Neuron (in vitro differentiated cells): ENCODE data around the gene TFB1M.

ENCODE experiments used
- H2AFZ ChIP-seq: one replicate; pipeline ENCODE4 v1.6.1; 2013; ENCODE audit warnings: low read depth, mild to moderate bottlenecking, inconsistent platforms, low read length, moderate library complexity
- H3K27me3 ChIP-seq: one replicate; pipeline ENCODE4 v1.6.1; 2013; ENCODE audit warnings: low read length; ENCODE audit not compliant: insufficient read depth
- H3K36me3 ChIP-seq: one replicate; pipeline ENCODE4 v1.6.1; 2013; ENCODE audit warnings: low read length; ENCODE audit not compliant: insufficient read depth
- H3K4me1 ChIP-seq: one replicate; pipeline ENCODE4 v1.6.1; 2013; ENCODE audit warnings: low read length; ENCODE audit not compliant: insufficient read depth
- H3K4me3 ChIP-seq: 2 replicates; pipeline ENCODE4 v1.5.1; 2013; ENCODE audit warnings: mild to moderate bottlenecking, low read length, moderate library complexity
- H3K9me3 ChIP-seq: one replicate; pipeline ENCODE4 v1.6.1; 2013; ENCODE audit warnings: low read length

The TFB1M gene

DNA sequence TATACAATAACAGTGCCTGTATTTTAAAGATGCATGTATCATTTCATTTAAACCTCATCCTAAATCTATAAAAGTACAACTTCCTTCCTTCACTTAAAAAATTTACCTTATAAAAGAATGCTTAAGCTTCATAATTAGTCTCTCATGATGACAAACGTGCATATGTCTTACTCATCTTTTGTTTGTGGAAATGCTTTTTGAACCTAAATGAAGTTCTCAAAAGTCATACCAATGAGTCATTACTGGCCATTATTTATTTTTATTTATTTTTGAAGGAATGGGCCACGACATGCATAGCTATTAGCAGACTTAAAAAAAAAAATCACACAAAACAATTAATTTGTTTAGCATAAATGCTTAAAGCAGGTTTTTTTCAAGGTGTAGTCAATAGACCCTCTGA, 3.7 kb downstream of the TFB1M start:
- no peak overlapping the region for H3K4me3 ChIP-seq
- H3K36me3 ChIP-seq = peaks cover 40% of the 10 kb centered on the region
- no peaks in the 10 kb centered on the region for H3K4me1 ChIP-seq
- H3K9me3 ChIP-seq = no peaks in the 10 kb centered on the region
- H3K27me3 ChIP-seq = no peaks in the 10 kb centered on the region
- no peak overlapping the region for H2AFZ ChIP-seq

DNA sequence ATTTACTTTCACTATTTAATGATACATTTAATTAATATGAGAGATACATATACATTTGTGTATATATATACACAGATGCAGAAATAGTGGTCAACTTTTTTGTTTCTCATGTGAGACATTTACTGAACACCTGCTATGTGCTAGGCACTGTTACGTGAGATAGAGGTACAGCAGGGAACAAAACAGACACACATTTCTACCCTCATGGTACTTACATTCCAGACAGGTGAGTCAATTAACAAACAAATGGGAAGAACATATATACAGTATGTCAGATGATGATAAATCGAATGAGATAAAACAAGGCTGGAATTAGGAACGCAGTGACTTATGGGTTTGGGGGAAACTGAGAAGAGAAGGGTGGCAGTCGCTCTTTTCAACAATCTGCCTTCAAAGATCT, 5.1 kb downstream of the TFB1M start:
- H3K27me3 ChIP-seq = no peaks in the 10 kb centered on the region
- H3K4me3 ChIP-seq = no peak overlapping the region
- peaks cover 46% of the 10 kb centered on the region for H3K36me3 ChIP-seq
- H3K9me3 ChIP-seq = no peaks in the 10 kb centered on the region
- no peaks in the 10 kb centered on the region for H3K4me1 ChIP-seq
- no peak overlapping the region for H2AFZ ChIP-seq

DNA sequence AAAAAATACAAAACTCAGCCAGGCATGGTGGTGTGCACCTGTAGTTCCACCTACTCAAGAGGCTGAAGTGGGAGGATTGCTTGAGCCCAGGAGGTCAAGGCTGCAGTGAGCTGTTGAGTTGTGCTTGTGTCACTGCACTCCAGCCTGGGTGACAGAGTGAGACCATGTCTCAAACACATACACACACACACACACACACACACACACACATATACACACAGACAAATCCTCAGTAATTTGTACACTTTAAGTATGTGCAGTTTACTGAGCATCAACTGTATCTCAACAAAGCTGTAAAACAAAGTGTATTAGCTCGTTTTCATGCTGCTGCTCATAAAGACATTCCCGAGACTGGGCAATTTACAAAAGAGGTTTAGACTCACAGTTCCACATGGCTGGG, 7.3 kb downstream of the TFB1M start:
- no peak overlapping the region for H2AFZ ChIP-seq
- no peak overlapping the region for H3K4me3 ChIP-seq
- H3K36me3 ChIP-seq = peaks cover 46% of the 10 kb centered on the region
- H3K9me3 ChIP-seq = no peaks in the 10 kb centered on the region
- no peaks in the 10 kb centered on the region for H3K27me3 ChIP-seq
- H3K4me1 ChIP-seq = no peaks in the 10 kb centered on the region

DNA sequence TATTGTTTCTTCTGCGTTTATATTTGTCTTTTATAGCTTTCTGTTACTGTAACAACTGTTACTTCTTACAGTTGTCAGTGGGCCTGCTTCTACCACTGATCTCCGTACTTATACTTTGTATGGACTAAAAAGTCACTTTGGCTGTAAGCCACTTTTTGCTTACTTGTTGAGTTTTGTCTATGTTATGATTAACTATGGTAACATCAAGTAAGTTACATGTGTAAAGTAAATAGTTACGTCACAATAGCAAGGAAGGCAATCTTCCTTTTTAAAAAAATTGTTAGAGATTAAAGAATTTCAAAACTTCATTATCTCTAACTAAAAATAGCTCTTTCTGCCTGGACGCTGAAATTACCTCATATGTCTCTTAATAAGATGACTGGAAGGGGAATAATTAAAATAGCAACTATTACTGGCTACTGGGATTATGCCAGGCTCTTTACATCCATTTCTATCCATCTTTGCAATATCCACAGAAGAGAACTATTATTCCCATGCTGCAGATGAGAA, 10.9 kb downstream of the TFB1M start:
- Histone ChIP-seq H3K36me3 (peaks cover 40% of the 10 kb centered on the region), H2AFZ (no peak overlapping the region), H3K27me3 (no peaks in the 10 kb centered on the region), H3K4me3 (no peak overlapping the region), H3K9me3 (no peaks in the 10 kb centered on the region), H3K4me1 (no peaks in the 10 kb centered on the region)

DNA sequence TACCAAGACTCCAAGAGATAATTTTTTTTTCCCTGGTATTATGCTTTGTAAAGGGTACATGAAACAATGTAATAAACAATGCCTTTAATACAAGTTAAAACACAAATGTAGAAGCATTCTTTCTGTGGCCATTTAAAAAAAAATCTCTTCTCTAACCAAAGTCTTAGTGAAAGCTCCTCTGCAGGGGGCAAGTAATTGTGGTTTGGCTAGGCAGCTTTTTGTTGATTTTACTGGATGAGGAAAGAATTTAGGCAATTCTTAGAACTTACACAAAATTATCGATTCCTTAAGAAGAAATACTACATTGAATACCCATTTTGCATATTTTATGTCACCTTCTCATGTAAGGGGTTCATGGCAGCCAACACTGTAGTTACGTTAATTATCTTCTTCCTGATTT, 12.4 kb downstream of the TFB1M start:
- no peak overlapping the region for H3K4me3 ChIP-seq
- H3K27me3 ChIP-seq = no peaks in the 10 kb centered on the region
- H3K9me3 ChIP-seq = no peaks in the 10 kb centered on the region
- peaks cover 39% of the 10 kb centered on the region for H3K36me3 ChIP-seq
- H3K4me1 ChIP-seq = no peaks in the 10 kb centered on the region
- H2AFZ ChIP-seq = no peak overlapping the region

DNA sequence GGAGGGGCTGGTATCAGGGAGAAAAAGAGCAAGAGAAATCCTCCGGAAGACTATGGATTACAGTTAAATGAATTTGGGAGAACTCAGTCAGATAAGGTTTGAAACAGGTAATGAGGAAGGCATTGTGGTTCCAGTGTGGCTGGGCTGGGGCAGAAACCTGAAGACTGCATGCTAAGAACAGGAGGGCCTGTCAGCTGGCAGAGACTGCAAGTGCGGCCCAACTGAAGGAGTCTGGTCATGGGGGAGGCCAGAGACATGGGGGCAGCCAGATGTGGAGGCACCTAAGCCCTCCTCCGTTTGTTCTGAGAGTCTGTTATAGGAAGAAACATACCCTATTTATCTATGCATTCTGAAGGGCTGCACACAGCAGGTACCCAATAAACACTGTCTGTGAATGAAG, 16.6 kb downstream of the TFB1M start:
- Histone ChIP-seq H3K36me3 (peaks cover 43% of the 10 kb centered on the region), H2AFZ (no peak overlapping the region), H3K4me3 (no peak overlapping the region), H3K9me3 (no peaks in the 10 kb centered on the region), H3K27me3 (no peaks in the 10 kb centered on the region), H3K4me1 (no peaks in the 10 kb centered on the region)

DNA sequence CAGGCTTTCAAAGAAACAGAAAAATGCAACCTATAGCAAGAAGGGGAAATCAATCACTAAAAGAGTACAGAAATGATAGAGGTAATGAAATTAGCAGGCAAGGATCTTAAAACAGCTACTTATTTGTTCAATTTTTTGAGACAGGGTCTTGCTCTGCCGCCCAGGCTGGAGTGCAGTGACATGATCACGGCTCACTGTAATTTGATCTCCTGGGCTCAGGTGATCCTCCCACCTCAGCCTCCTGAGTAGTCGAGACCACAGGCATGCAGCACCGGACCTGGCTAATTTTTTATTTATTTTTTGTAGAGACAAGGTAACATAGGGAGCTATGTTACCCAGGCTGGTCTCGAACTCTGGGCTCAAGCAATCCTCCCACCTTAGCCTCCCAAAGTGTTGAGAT, 21.6 kb downstream of the TFB1M start:
- Histone ChIP-seq H3K4me3 (no peak overlapping the region), H2AFZ (no peak overlapping the region), H3K27me3 (no peaks in the 10 kb centered on the region), H3K9me3 (no peaks in the 10 kb centered on the region), H3K36me3 (peaks cover 44% of the 10 kb centered on the region), H3K4me1 (no peaks in the 10 kb centered on the region)

DNA sequence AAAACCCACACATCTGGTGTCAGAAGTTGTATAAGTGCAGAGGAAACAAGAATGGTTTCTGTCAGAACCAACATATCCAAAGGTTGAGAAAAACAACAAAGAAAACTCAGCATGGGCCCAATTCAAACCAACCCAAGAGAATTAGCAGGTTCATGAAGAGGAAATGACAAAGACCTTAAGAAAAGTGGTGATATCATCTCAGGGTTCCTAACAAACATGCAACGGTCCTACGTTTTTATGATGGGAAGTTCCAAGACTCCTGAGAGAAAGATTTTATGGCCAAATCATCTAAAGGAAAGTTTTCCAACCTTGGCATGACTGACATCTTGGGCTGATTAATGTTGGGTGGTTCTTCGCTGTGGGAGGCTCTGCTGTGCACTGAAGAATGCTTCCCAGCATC, 23.0 kb downstream of the TFB1M start:
- H3K27me3 ChIP-seq = no peaks in the 10 kb centered on the region
- no peaks in the 10 kb centered on the region for H3K4me1 ChIP-seq
- no peak overlapping the region for H3K4me3 ChIP-seq
- no peaks in the 10 kb centered on the region for H3K9me3 ChIP-seq
- no peak overlapping the region for H2AFZ ChIP-seq
- H3K36me3 ChIP-seq = peaks cover 36% of the 10 kb centered on the region

DNA sequence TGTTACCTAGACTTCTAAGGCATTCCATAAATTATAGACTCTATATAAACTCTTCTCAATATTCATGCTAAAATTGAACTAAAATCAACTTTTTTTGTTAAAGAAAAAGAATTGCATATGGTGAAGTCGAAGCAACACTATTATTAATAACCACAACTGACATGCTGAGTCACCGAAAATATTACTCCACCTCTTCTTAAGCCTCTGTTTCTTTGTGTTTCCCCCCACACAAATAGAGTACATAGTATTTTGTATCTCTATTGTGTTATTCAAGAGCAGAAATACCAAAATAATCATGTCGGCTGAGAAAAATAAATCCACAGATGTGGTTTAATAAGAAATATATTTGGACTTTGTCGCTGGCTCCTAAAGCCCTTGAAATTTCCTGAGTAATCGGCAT, 23.8 kb downstream of the TFB1M start:
- H3K27me3 ChIP-seq = no peaks in the 10 kb centered on the region
- no peak overlapping the region for H2AFZ ChIP-seq
- peaks cover 31% of the 10 kb centered on the region for H3K36me3 ChIP-seq
- no peaks in the 10 kb centered on the region for H3K4me1 ChIP-seq
- no peaks in the 10 kb centered on the region for H3K9me3 ChIP-seq
- H3K4me3 ChIP-seq = no peak overlapping the region

DNA sequence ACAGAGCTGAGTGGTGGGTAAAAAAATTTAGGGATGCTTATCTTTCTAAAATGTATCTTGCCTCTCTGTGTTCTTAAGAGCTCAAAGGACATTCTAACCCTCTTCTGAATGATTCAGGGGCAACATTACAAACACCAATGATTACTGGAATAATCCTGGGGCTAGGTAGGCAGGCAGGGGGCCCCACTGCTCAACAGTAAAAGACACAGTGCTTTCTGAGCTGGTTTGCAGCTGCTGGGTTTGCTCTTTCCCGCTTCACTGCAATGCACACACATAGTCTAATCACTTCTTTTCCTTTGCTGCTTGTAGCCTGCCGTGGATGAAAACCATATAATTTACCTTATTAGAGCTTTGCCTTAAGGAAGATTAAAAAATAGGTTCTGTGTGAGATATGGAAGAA, 26.5 kb downstream of the TFB1M start:
- Histone ChIP-seq H3K27me3 (no peaks in the 10 kb centered on the region), H3K36me3 (peaks cover 41% of the 10 kb centered on the region), H2AFZ (no peak overlapping the region), H3K4me3 (no peak overlapping the region), H3K9me3 (no peaks in the 10 kb centered on the region), H3K4me1 (no peaks in the 10 kb centered on the region)

DNA sequence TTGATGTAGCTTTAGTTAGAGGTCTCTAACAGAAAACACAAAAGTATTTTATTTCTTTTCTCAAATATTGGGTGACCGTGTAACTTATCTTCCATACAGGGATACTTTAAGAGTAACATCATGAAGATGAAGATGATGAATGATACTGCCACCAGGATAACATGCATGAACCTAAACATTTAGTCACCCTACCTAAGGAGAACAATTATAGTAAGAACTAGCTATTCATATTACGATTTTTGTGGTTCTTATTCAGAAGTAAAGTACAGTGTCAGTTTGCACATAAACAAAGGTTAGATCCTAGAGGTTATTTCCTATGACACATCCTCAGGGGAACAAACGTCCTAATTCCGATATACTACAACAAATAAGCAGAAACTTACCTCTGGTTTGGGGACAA, 29.5 kb downstream of the TFB1M start:
- Histone ChIP-seq H3K27me3 (no peaks in the 10 kb centered on the region), H3K4me1 (no peaks in the 10 kb centered on the region), H2AFZ (no peak overlapping the region), H3K4me3 (no peak overlapping the region), H3K36me3 (peaks cover 39% of the 10 kb centered on the region), H3K9me3 (no peaks in the 10 kb centered on the region)

DNA sequence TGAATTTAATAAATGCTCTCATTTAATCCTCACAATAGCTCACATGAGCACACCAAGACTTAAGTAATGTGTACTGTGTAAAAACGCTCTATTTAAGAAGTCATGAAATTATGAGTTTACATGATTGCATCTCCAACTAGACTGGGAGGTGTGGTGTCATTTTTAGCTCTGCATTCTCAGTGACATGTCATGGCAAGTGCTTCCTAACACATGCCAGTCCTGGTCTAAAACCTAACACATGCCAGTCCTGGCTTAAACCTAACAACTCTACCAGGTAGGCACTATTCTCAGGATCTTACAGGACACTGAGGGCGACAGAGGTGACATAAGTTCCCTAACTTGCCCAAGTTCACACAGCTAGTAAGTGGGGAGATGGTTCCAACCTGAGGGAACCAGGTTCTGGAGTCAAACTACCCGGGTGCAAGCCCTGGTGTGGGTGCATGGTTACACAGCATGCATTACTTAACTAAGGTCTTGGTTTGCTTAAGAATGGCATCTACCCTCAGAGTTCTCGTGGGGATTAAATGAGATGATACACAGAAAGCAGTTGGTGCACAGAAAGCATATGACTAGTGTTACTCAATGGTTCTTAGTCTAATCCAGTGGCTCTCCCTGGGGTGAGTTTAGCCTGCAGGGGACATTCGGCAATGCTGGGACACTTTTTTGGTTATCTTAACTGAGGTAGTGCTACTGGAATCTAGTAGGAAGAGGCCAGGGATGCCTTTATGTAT, 35.8 kb downstream of the TFB1M start:
- no peak overlapping the region for H3K4me3 ChIP-seq
- H2AFZ ChIP-seq = no peak overlapping the region
- H3K4me1 ChIP-seq = peaks cover 2% of the 10 kb centered on the region
- peaks cover 34% of the 10 kb centered on the region for H3K36me3 ChIP-seq
- no peaks in the 10 kb centered on the region for H3K27me3 ChIP-seq
- H3K9me3 ChIP-seq = no peaks in the 10 kb centered on the region

DNA sequence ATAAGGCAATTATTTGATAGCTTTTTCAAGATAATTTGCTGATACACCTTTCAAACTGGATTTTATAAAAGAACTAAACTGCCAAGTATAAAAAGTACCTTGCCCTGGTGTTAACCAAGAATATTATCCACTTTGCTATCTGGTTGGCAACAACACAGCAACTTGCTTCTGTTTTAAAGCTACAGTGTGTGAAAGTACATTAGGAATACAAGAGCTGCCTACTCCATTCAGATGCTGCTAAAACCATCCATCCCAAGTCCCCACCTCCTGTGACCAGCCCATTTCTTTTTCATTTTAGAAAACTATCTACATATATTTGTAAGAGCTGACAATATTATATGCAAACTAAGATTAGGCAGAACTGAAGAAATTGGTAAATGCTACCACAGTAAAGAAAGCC, 37.6 kb downstream of the TFB1M start:
- H3K4me3 ChIP-seq = no peak overlapping the region
- H2AFZ ChIP-seq = no peak overlapping the region
- no peaks in the 10 kb centered on the region for H3K27me3 ChIP-seq
- no peaks in the 10 kb centered on the region for H3K9me3 ChIP-seq
- H3K4me1 ChIP-seq = peaks cover 19% of the 10 kb centered on the region
- peaks cover 20% of the 10 kb centered on the region for H3K36me3 ChIP-seq
